Measurements from ENCODE around the gene TSPAN12.

The TSPAN12 gene

DNA sequence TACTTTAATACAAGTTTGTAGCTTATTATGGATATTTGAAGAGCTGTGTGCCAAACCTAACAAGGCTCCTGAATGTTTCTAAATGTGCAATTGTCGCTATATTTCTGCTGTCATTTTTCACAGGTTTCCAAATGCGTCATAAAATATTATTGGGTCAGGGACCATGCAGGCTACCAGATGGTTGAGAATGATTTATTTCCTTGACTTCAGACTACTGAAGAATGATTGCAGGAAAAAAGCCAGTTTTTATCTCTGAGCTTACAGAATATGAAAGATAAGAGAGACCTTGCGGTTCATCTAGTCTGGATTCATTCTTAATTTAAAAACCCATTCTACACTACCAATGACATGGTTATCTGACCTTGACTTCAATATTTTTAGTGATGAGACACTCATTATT, 55.2 kb downstream of the TSPAN12 start:
- in situ Hi-C loops (cut with MboI; ENCODE audit: low pct_unique_long_range_greater_than_20kb, low sequenced_read_pairs, unreplicated experiment): loop anchor here (10.0 kb wide), 1 partner anchor 62 kb away; no protein-coding TSS in a partner anchor
- TF ChIP-seq CTCF (IDR thresholded peaks at IDR 0.05; ENCODE audit: extremely low read depth, insufficient read depth, missing control alignments): no peak
- DNase-seq (ENCODE audit: low spot score): no peak

- no peak for TF ChIP-seq CTCF (IDR thresholded peaks at IDR 0.05; ENCODE audit: extremely low read depth, insufficient read depth, missing control alignments)
- in situ Hi-C loops (cut with MboI; ENCODE audit: low pct_unique_long_range_greater_than_20kb, low sequenced_read_pairs, unreplicated experiment): loop anchor here (10.0 to 25.0 kb wide), 2 partner anchors 65 to 312 kb away; no protein-coding TSS in a partner anchor
- no peak for DNase-seq (ENCODE audit: low spot score)
These were observed 58.0 kb downstream of the TSPAN12 start for GRCh38 chr7:120799813-120800475.

DNA sequence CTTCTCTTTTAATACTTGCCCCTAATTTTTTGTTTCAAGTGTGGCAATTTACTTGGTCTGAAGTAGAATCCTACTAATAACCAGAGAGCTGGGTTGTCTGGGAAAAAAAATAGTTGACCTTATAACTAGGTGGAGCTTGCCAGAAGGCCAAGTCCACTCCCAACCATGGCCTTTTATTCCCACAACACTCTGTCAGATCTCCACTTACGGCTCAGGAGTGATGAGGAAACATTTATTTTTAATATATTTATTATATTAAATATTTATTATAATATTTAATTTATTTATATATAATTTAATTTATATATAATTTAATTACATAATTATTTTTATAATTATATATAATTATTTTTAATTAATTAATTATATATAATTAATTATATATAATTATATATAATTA, 58.8 kb downstream of the TSPAN12 start:
- TF ChIP-seq CTCF (IDR thresholded peaks at IDR 0.05; ENCODE audit: extremely low read depth, insufficient read depth, missing control alignments): no peak
- in situ Hi-C loops (cut with MboI; ENCODE audit: low pct_unique_long_range_greater_than_20kb, low sequenced_read_pairs, unreplicated experiment): loop anchor here (25.0 kb wide), 1 partner anchor 313 kb away; no protein-coding TSS in a partner anchor
- DNase-seq (ENCODE audit: low spot score): no peak

- no peak for DNase-seq (ENCODE audit: low spot score)
- in situ Hi-C loops (cut with MboI; ENCODE audit: low pct_unique_long_range_greater_than_20kb, low sequenced_read_pairs, unreplicated experiment): loop anchor here (25.0 kb wide), 1 partner anchor 315 kb away; no protein-coding TSS in a partner anchor
- TF ChIP-seq CTCF (IDR thresholded peaks at IDR 0.05; ENCODE audit: extremely low read depth, insufficient read depth, missing control alignments): no peak
These were observed 60.8 kb downstream of the TSPAN12 start for GRCh38 chr7:120797026-120797645.

- no peak for TF ChIP-seq CTCF (IDR thresholded peaks at IDR 0.05; ENCODE audit: extremely low read depth, insufficient read depth, missing control alignments)
- in situ Hi-C loops (cut with MboI; ENCODE audit: low pct_unique_long_range_greater_than_20kb, low sequenced_read_pairs, unreplicated experiment): loop anchor here (25.0 kb wide), 1 partner anchor 318 kb away; no protein-coding TSS in a partner anchor
These were observed 63.7 kb downstream of the TSPAN12 start for GRCh38 chr7:120794106-120794729.

DNA sequence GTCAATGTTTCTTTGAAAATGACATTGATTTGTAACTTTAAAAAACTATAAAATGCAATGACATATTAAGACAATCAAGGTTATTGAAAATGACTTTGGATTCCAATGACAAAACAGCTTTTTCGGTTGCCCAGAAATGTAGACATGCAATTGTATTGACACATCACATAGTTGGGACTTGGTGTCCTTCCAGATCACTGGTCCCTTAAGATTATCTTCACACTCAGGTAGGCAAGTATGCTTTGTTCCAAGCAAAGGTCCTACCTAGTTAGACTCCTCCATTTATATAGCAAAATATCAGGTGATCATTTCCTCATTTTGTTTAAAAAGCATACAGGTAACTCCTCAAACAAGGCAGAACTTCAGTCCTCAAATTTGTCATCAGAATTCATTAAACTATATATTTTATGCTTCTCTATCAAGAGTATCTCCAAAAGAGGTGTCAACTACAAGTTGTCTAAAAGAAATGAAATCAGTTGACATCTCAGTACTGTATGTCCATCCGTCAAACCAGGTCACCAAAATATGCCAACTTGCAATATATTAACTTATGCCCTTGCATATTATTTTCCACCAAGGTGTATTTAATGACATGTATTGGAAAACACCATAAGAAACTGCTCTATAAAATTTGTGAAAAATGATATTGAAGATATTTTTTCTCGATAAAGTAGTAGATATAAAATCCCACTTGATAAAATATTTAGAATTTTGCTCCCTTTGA, 64.6 kb downstream of the TSPAN12 start:
- in situ Hi-C loops (cut with MboI; ENCODE audit: low pct_unique_long_range_greater_than_20kb, low sequenced_read_pairs, unreplicated experiment): loop anchor here (25.0 kb wide), 1 partner anchor 319 kb away; no protein-coding TSS in a partner anchor
- no peak for DNase-seq (ENCODE audit: low spot score)
- TF ChIP-seq CTCF (IDR thresholded peaks at IDR 0.05; ENCODE audit: extremely low read depth, insufficient read depth, missing control alignments): no peak

More at GRCh38 chr7:120794106-120794729, 63.7 kb downstream of the TSPAN12 start:
- DNase-seq (ENCODE audit: low spot score): no peak

All from GM13977 (cell line).